Measurements from ENCODE around the gene RIPOR2.
"Not testable (repeated sequence)": the region's sequence is repeated elsewhere in the genome, so short reads cannot be mapped to it uniquely, and the experiment has no call there.

Gene RIPOR2

GRCh38 chr6:24957199-24957598 lies 21.4 kb upstream of the RIPOR2 start:
- no peak overlapping the region for H3K4me3 ChIP-seq (ENCODE audit: low read depth, low read length)
- no peak for DNase-seq (ENCODE audit: low read depth)

- DNase-seq (ENCODE audit: low read depth): no peak
Observed at GRCh38 chr6:24953726-24954125, 18.0 kb upstream of the RIPOR2 start.

GRCh38 chr6:24951811-24952299 lies 16.1 kb upstream of the RIPOR2 start:
- no peak overlapping the region for H3K4me3 ChIP-seq (ENCODE audit: low read depth, low read length)
- DNase-seq (ENCODE audit: low read depth): no peak

More at GRCh38 chr6:24953726-24954125, 18.0 kb upstream of the RIPOR2 start:
- H3K4me3 ChIP-seq (ENCODE audit: low read depth, low read length): no peak overlapping the region

GRCh38 chr6:24950218-24950941 lies 14.6 kb upstream of the RIPOR2 start:
- no peak overlapping the region for H3K4me3 ChIP-seq (ENCODE audit: low read depth, low read length)
- DNase-seq (ENCODE audit: low read depth): no peak

GRCh38 chr6:24949020-24949569 lies 13.3 kb upstream of the RIPOR2 start:
- no peak overlapping the region for H3K4me3 ChIP-seq (ENCODE audit: low read depth, low read length)
- DNase-seq (ENCODE audit: low read depth): no peak

- not testable (repeated sequence) for DNase-seq (ENCODE audit: low read depth); H3K4me3 ChIP-seq (ENCODE audit: low read depth, low read length)
Observed at GRCh38 chr6:24948261-24948660, 12.5 kb upstream of the RIPOR2 start.

DNA sequence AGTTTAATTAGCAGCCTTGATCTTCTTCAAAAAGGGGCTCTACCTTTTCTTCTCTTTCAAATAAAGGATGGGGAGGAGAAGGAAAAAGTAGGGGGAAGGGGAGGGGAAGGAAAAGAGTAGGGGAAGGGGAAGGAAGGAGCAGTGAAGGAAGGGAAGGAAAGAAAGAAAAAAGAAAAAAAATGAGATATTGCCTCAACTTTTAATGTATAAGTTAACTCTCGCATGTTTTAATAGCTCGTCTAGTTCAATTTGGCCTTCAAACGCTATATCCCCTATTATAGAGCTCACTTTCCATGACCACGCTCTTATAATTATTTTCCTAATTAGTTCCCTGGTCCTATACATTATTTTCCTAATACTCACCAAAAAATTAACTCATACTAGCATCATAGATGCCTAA lies 11.9 kb upstream of the RIPOR2 start:
- H3K4me3 ChIP-seq (ENCODE audit: low read depth, low read length): no peak overlapping the region
- no peak for DNase-seq (ENCODE audit: low read depth)

DNA sequence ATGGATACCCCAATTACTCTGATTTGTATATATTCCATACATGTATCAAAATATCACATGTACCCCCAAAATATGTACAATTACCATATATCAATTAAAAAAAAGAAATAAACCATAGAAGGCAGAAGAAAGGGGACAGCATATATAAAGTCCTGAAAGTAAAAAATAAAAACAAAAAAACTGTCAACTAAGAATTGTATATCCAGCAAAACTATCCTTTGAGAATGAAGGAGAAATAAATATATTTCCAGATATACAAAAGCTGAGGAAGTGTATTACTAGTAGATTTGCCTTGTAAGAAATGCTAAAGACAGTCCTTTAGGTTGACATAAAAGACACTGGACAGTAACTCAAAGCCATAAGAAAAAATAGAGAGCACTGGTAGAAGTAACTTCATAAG lies 9.3 kb upstream of the RIPOR2 start:
- DNase-seq (ENCODE audit: low read depth): no peak
- no peak overlapping the region for H3K4me3 ChIP-seq (ENCODE audit: low read depth, low read length)

- H3K4me3 ChIP-seq (ENCODE audit: low read depth, low read length): no peak overlapping the region
- no peak for DNase-seq (ENCODE audit: low read depth)
Observed at GRCh38 chr6:24943774-24944173, 8.0 kb upstream of the RIPOR2 start.

DNA sequence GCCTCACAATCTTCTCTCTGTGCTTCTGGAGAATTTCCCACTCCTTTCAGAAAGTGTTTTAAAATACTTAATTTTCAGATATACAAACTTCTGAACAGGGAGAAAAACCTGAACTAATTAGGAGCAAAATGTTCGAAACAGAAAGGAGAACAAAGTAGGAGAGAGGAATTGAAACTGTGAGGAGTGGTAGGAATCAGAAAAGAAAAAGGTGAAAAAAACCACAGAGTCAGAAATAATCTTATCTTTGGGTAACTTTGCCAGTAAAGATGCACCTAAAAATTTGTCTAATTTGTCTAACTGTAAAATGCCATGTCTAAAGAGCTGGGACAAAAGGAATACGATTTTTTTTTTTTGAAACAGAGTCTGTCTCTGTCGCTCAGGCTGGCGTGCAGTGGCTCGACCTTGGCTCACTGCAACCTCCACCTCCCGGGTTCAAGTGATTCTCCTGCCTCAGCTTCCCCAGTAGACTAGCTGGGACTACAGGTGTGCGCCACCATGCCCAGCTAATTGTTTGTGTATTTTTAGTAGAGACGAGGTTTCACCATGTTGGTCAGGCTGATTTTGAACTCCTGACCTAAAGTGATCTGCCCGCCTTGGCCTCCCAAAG lies 4.7 kb upstream of the RIPOR2 start:
- no peak overlapping the region for H3K4me3 ChIP-seq (ENCODE audit: low read depth, low read length)
- no peak for DNase-seq (ENCODE audit: low read depth)

- no peak for DNase-seq (ENCODE audit: low read depth)
- no peak overlapping the region for H3K4me3 ChIP-seq (ENCODE audit: low read depth, low read length)
Observed at GRCh38 chr6:24936641-24937317, 1.0 kb upstream of the RIPOR2 start.

DNA sequence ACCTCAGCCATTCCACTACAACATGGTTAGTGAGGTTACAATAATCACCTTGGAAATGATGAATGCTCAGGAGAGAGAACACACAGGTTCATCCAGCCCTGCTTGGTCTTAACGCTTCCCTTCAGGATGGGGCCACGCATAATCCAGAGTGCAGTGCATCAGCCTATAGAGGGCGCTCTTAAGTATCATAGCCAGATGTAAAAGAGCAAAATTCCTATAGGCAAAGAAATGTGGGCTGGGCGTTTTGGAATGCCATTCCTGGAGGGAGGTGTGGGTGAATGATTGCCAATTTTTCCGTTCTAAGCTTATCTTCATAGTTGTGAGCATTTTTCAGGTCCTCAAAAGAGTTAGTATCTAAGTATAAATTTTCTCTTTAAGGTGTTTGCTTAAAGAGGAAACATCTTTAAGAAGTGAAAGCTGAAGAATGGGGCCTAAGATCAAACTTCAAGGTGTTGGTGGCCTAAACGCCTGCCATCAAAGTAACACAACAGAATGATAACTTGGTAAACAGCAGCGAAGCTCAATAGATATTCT lies 1.8 kb downstream of the RIPOR2 start:
- H3K4me3 ChIP-seq (ENCODE audit: low read depth, low read length): no peak overlapping the region
- no peak for DNase-seq (ENCODE audit: low read depth)

- H3K4me3 ChIP-seq (ENCODE audit: low read depth, low read length): no peak overlapping the region
- no peak for DNase-seq (ENCODE audit: low read depth)
Observed at GRCh38 chr6:24933266-24933665, 2.5 kb downstream of the RIPOR2 start.

- no peak overlapping the region for H3K4me3 ChIP-seq (ENCODE audit: low read depth, low read length)
Observed at GRCh38 chr6:24932832-24933231, 2.9 kb downstream of the RIPOR2 start.

GRCh38 chr6:24931718-24932691 lies 3.8 kb downstream of the RIPOR2 start:
- H3K4me3 ChIP-seq (ENCODE audit: low read depth, low read length): no peak overlapping the region
- DNase-seq (ENCODE audit: low read depth): no peak

More at GRCh38 chr6:24932832-24933231, 2.9 kb downstream of the RIPOR2 start:
- no peak for DNase-seq (ENCODE audit: low read depth)

- H3K4me3 ChIP-seq (ENCODE audit: low read depth, low read length): no peak overlapping the region
- DNase-seq (ENCODE audit: low read depth): no peak
Observed at GRCh38 chr6:24931296-24931695, 4.5 kb downstream of the RIPOR2 start.

GRCh38 chr6:24930431-24930871 lies 5.3 kb downstream of the RIPOR2 start:
- peak; percentile 70 for DNase-seq (ENCODE audit: low read depth)
- no peak overlapping the region for H3K4me3 ChIP-seq (ENCODE audit: low read depth, low read length)

- no peak for DNase-seq (ENCODE audit: low read depth)
- H3K4me3 ChIP-seq (ENCODE audit: low read depth, low read length): no peak overlapping the region
Observed at GRCh38 chr6:24929242-24929641, 6.5 kb downstream of the RIPOR2 start.

Data from skeletal muscle cell (primary cell).